Measurements from ENCODE around the gene EFL1.
"Not testable (repeated sequence)": the region's sequence is repeated elsewhere in the genome, so short reads cannot be mapped to it uniquely, and the experiment has no call there.

The EFL1 gene

DNA sequence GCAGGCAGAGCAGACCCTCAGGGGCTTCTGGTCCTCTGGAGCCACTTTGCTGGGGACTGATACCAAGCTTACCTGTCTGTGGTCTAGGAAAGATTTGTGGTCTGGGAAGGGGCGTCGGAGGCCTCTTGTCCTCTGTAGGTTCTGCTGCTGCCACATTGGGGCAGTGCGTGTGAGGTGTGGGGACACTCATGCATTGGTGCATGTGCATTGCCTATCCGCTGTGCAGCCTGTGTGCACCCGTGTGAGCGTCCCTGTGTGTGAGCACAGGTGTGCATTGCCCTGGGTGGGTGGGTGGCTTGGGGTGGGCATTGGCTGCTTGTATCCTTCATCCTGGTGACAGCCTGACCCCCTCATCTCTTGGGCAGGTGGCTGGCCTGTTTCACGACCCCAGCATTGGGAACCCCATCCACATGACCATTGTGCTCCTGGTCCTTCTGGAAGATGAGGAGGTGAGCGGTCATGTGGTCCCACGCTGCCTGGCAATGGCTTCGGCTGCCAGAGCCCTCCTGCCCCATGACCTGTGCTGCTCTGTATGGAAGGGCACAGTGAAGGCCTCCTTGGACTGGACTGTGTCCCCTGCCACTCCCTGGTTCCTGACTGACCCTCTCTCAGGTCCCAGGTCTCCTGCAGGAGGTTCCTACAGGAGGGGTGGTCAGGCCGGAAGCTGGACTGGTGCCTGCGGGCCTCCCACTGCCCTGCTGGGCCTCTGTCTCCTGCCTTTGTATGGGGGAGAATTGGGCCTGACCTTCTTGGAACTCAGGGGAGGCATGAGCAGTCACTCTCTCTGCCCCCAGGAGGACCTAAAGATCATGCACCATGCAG is 41.6 kb upstream of the EFL1 start:
- no peak for DNase-seq (ENCODE audit: low read depth)
- TF ChIP-seq, protein P1, sequence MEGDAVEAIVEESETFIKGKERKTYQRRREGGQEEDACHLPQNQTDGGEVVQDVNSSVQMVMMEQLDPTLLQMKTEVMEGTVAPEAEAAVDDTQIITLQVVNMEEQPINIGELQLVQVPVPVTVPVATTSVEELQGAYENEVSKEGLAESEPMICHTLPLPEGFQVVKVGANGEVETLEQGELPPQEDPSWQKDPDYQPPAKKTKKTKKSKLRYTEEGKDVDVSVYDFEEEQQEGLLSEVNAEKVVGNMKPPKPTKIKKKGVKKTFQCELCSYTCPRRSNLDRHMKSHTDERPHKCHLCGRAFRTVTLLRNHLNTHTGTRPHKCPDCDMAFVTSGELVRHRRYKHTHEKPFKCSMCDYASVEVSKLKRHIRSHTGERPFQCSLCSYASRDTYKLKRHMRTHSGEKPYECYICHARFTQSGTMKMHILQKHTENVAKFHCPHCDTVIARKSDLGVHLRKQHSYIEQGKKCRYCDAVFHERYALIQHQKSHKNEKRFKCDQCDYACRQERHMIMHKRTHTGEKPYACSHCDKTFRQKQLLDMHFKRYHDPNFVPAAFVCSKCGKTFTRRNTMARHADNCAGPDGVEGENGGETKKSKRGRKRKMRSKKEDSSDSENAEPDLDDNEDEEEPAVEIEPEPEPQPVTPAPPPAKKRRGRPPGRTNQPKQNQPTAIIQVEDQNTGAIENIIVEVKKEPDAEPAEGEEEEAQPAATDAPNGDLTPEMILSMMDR (IDR thresholded peaks at IDR 0.05; ENCODE audit: control insufficient read depth, extremely low read depth, insufficient read depth), result no peak
- H3K4me3 ChIP-seq (ENCODE audit: low read depth, low read length), result no peak overlapping the region

DNA sequence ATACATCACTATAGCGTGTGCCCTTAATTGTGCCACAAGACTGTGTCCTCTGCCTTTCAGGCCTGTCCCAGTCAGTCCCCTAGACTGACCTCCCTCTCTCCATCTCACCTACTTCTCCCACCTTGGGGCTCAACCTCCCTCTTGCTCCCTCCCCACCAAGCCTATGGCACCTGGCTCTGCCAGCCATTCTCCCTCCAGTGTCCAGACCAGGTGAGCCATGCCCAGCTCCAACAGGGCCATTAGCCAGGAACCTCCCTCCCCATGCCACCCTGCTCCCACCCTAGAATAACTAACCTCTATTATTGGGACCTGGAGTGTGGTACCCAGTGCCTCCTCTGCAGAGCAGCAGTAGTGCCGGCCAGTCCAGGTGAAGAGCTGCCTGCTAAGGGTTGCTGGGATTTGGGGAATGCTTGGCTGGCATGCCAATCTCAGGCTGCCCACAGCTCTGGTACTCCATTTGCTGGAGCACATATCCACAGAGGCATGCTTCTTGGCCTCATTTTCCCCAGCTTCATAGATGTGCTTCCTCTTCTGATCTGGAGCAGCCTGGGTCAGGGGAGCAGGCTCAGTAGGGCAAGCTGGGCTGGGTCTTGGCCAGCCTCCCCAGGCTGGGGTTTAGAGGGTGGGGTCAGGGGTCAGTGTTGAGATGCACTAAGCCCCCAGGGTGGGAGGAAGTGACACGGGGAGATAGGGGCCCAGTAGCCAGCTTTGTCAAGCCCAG is 38.9 kb upstream of the EFL1 start:
- TF ChIP-seq, protein P1 (IDR thresholded peaks at IDR 0.05; ENCODE audit: control insufficient read depth, extremely low read depth, insufficient read depth), result no peak
- no peak for DNase-seq (ENCODE audit: low read depth)
- no peak overlapping the region for H3K4me3 ChIP-seq (ENCODE audit: low read depth, low read length)

- H3K4me3 ChIP-seq (ENCODE audit: low read depth, low read length), result no peak overlapping the region
- no peak for DNase-seq (ENCODE audit: low read depth)
- TF ChIP-seq, protein P1 (IDR thresholded peaks at IDR 0.05; ENCODE audit: control insufficient read depth, extremely low read depth, insufficient read depth), result no peak
These were observed 38.3 kb upstream of the EFL1 start for GRCh38 chr15:82300883-82301282.

DNA sequence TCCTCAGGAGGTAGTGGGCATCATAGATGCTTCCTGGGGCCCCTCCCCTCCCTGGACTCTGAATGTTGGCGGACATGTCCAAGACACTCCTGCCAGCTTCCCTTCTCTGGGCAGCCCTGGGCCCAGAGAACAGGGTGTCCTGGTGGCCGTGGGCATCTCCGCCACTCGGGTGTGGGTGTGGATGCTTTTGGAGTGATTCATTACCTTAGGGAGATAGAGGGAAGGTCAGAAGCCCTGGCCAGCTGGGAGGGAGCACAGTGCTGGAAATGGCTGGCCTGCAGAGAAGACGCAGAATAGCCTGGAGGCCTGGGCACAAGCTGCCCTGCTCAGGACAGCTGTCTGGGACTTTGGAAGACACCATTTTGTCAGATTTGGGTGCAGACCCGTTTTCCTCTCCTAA is 37.8 kb upstream of the EFL1 start:
- not testable (repeated sequence) for DNase-seq (ENCODE audit: low read depth)

GRCh38 chr15:82299511-82299914 is 37.0 kb upstream of the EFL1 start:
- H3K4me3 ChIP-seq (ENCODE audit: low read depth, low read length); DNase-seq (ENCODE audit: low read depth): not testable (repeated sequence)

More for the DNA sequence above, 37.8 kb upstream of the EFL1 start:
- H3K4me3 ChIP-seq (ENCODE audit: low read depth, low read length), result not testable (repeated sequence)

- DNase-seq (ENCODE audit: low read depth), result no peak
- no peak overlapping the region for H3K4me3 ChIP-seq (ENCODE audit: low read depth, low read length)
- TF ChIP-seq, protein P1 (IDR thresholded peaks at IDR 0.05; ENCODE audit: control insufficient read depth, extremely low read depth, insufficient read depth), result no peak
These were observed 36.0 kb upstream of the EFL1 start for GRCh38 chr15:82298520-82298919.

DNA sequence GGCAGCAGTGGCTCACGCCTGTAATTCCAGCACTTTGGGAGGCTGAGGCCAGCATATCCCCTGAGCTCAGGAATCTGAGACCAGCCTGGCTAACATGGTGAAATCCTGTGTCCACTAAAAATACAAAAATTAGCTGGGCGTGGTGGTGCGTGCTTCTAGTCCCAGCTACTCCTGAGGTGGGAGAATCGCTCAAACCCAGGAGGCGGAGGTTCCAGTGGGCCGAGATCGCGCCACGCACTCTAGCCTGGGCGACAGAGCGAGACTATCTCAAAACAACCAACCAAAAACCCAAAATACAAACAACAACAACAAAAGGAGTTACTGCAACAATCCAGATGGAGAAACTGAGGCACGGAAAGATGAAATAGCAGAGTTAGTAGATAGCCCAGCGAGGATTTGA is 35.5 kb upstream of the EFL1 start:
- DNase-seq (ENCODE audit: low read depth), result no peak
- H3K4me3 ChIP-seq (ENCODE audit: low read depth, low read length), result no peak overlapping the region
- TF ChIP-seq, protein P1 (IDR thresholded peaks at IDR 0.05; ENCODE audit: control insufficient read depth, extremely low read depth, insufficient read depth), result no peak

GRCh38 chr15:82297546-82297945 is 35.0 kb upstream of the EFL1 start:
- no peak for DNase-seq (ENCODE audit: low read depth)
- no peak overlapping the region for H3K4me3 ChIP-seq (ENCODE audit: low read depth, low read length)
- TF ChIP-seq, protein P1 (IDR thresholded peaks at IDR 0.05; ENCODE audit: control insufficient read depth, extremely low read depth, insufficient read depth), result no peak

Measured in LNCaP clone FGC (cell line).